Prostate gland (tissue), 2 donors: ENCODE measurements around the gene CLASP1. TPM values are rescaled to one million over a fixed set of nuclear protein-coding genes. Genes with fewer than 3 reads are reported as not detected.

Experiments used
- DNase-seq: peaks from one replicate; pipeline ENCODE4 v3.0.0-alpha.2; 2019; ENCODE audit warnings: low spot score
- H3K27ac ChIP-seq, 2 donors: fragments of 200-600 bp; sonication (generic); 2 replicates each; pipeline ENCODE4 v1.5.1; 2017 to 2019
- H3K27me3 ChIP-seq: fragments of 200-600 bp; sonication (generic); replicated peaks from 2 replicates; pipeline ENCODE4 v1.5.1; 2019; ENCODE audit not compliant: insufficient read depth
- H3K36me3 ChIP-seq, 2 donors: fragments of 200-600 bp; sonication (generic); 1 replicate in 1 of 2; 2 replicates in 1 of 2; pipeline versions ENCODE4 v1.5.1 to v1.8.1; 2017 to 2019
- H3K4me1 ChIP-seq: fragments of 200-600 bp; sonication (generic); replicated peaks from 2 replicates; pipeline ENCODE4 v1.5.1; 2019
- H3K4me3 ChIP-seq, 2 donors: fragments of 200-600 bp; sonication (generic); 2 replicates each; pipeline ENCODE4 v1.5.1; 2017 to 2019
- H3K9me3 ChIP-seq: fragments of 200-600 bp; sonication (generic); 2 replicates; pipeline ENCODE4 v1.5.1; 2017
- POLR2A ChIP-seq: fragments of 450-650 bp; IDR thresholded peaks from one replicate; pipeline ENCODE4 v1.6.1; 2016; ENCODE audit warnings: antibody characterized with exemption, mild to moderate bottlenecking
- POLR2AphosphoS5 ChIP-seq: sonication (generic); formaldehyde crosslinking; IDR thresholded peaks from one replicate; pipeline ENCODE4 v1.6.1; 2017; ENCODE audit warnings: antibody characterized with exemption
- WGBS: methylation state at CpG from one replicate; pipeline ENCODE4 v1.1.5; 2018; 5-methylcytosine and 5-hydroxymethylcytosine counted together
- intact Hi-C: fragments of 100-400 bp; cut with DNase I; formaldehyde crosslinking; loops from one replicate; pipeline ENCODE4 v1.14.2; 2022
- total RNA-seq, 2 donors: library from RNA; depleted of rRNA; stranded (reverse); fragments of >200 nt; gene quantifications; one replicate each; pipeline ENCODE4 v1.1.0, GENCODE V29; 2016
- TF ChIP-seq, protein P1 (sequence below), 4 experiments: fragments of 200-600 bp in 2 of 4; fragments of 450-650 bp in 2 of 4; sonication (generic) in 2 of 4; IDR thresholded peaks; 1 replicate in 3 of 4; 2 replicates in 1 of 4; pipeline ENCODE4 v1.5.1; 2016 to 2019; ENCODE audit warnings: antibody characterized with exemption in 4 of 4, mild to moderate bottlenecking in 2 of 4, moderate library complexity in 2 of 4

The CLASP1 gene
- total RNA-seq, 2 donors from 2014 or later = 44.4 to 90.2 TPM

DNA sequence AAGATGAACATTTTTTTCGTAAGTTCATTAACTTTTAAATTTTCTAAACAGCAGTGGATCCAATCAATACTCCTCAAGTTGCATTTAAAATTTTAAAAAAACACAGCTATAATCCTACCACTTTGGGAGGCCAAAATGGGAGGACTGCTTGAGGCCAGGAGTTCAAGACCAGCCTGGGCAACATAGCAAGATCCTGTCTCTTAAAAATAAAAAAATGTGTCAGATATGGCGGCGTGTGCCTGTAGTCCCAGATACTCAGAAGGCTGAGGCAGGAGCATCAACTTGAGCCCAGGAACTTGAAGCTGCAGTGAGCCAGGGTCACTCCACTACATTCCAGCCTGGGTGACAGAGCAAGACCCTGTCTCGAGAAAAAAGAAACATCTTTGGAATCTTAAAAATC lies 178.3 kb downstream of the CLASP1 start:
- DNase-seq = no peak
- Histone ChIP-seq H3K27ac (no peak overlapping the region), H3K9me3 (no peaks in the 10 kb centered on the region), H3K36me3 (peaks cover 0 to 7% of the 10 kb centered on the region in 2 donors), H3K27me3 (no peaks in the 10 kb centered on the region), H3K4me3 (no peak overlapping the region), H3K4me1 (no peaks in the 10 kb centered on the region)
- 95% methylated on average over 4 of the region's 4 CpGs for WGBS
- no peak for TF ChIP-seq POLR2A
- no peak for TF ChIP-seq POLR2AphosphoS5
- TF ChIP-seq, protein P1, sequence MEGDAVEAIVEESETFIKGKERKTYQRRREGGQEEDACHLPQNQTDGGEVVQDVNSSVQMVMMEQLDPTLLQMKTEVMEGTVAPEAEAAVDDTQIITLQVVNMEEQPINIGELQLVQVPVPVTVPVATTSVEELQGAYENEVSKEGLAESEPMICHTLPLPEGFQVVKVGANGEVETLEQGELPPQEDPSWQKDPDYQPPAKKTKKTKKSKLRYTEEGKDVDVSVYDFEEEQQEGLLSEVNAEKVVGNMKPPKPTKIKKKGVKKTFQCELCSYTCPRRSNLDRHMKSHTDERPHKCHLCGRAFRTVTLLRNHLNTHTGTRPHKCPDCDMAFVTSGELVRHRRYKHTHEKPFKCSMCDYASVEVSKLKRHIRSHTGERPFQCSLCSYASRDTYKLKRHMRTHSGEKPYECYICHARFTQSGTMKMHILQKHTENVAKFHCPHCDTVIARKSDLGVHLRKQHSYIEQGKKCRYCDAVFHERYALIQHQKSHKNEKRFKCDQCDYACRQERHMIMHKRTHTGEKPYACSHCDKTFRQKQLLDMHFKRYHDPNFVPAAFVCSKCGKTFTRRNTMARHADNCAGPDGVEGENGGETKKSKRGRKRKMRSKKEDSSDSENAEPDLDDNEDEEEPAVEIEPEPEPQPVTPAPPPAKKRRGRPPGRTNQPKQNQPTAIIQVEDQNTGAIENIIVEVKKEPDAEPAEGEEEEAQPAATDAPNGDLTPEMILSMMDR (IDR thresholded peaks at IDR 0.05) = no peak
- intact Hi-C loops = no loop called here

DNA sequence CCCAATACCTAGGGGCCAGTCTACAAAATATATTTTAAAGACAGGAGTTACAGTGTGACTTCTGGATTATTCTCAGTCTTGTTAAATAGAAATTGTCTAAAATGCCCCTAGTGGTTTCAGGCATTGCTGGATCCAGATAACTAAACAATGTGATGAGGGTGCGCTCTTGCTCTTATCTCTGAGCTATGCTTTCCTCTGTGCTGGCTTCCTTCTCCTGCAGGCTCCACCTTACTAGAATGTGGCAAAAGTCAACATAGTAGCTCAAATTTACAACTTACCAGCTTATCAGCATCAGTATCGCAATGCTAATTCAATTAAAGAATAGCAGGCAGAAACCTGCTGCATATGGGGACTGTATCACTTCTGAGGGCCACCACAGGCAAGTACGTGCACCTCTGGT lies 179.9 kb downstream of the CLASP1 start:
- intact Hi-C loops = no loop called here
- no peak overlapping the region for H3K27ac ChIP-seq
- DNase-seq = no peak
- no peak overlapping the region for H3K4me3 ChIP-seq
- H3K27me3 ChIP-seq = no peaks in the 10 kb centered on the region
- no peaks in the 10 kb centered on the region for H3K9me3 ChIP-seq
- no peak for TF ChIP-seq POLR2A
- TF ChIP-seq, protein P1 (IDR thresholded peaks at IDR 0.05) = no peak
- no peak for TF ChIP-seq POLR2AphosphoS5
- H3K4me1 ChIP-seq = no peaks in the 10 kb centered on the region
- 92% methylated on average over 3 of the region's 3 CpGs for WGBS
- H3K36me3 ChIP-seq = peaks cover 0 to 7% of the 10 kb centered on the region in 2 donors

DNA sequence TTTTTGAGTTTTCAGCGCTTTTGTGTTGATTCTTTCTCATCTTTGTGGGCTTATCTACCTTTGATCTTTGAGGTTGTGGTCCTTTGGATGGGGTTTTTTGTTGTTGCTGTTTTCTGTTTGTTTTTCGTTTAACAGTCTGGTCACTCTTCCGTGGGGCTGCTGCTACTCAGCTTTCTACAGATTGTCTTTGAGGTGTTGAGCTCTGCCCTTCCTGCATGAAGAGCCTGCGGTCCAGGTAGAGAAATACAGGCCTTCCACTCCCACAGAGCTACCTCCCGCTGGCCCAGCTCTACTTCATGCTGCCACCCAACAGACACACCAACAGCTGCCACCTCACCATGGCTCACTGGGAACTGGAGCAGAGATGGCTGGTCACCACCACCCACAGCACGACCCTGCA lies 180.3 kb downstream of the CLASP1 start:
- no peaks in the 10 kb centered on the region for H3K27me3 ChIP-seq
- intact Hi-C loops = no loop called here
- 92% methylated on average over 6 of the region's 6 CpGs for WGBS
- no peak for DNase-seq
- H3K36me3 ChIP-seq = peaks cover 0 to 7% of the 10 kb centered on the region in 2 donors
- H3K27ac ChIP-seq = no peak overlapping the region
- no peak overlapping the region for H3K4me3 ChIP-seq
- TF ChIP-seq POLR2A (no peak), POLR2AphosphoS5 (no peak)
- TF ChIP-seq, protein P1 (IDR thresholded peaks at IDR 0.05) = no peak
- no peaks in the 10 kb centered on the region for H3K4me1 ChIP-seq
- no peaks in the 10 kb centered on the region for H3K9me3 ChIP-seq

DNA sequence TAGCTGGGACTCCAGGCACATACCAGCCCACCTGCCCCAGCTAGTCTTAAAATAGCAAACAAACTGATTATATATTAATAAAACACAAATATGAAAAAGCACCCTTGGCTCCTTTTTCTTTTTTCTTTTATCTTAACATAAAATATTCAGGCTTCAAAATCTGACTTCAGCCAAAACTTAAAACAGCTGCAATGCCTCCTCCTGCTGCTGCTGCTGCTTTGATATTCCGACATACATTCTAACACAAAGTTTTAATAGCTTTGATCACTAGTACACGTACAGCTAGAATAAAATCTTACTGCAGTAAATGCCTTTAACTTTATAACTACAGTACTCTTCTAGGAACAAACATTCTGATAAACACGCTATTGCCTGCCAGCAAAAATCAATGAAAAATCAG lies 190.0 kb downstream of the CLASP1 start:
- TF ChIP-seq POLR2A = no peak
- no peak for TF ChIP-seq POLR2AphosphoS5
- TF ChIP-seq, protein P1 (IDR thresholded peaks at IDR 0.05) = no peak
- DNase-seq = no peak
- intact Hi-C loops = no loop called here
- H3K4me3 ChIP-seq = no peak overlapping the region
- no peaks in the 10 kb centered on the region for H3K9me3 ChIP-seq
- 71% methylated on average over 3 of the region's 3 CpGs for WGBS
- no peaks in the 10 kb centered on the region for H3K4me1 ChIP-seq
- no peaks in the 10 kb centered on the region for H3K27me3 ChIP-seq
- no peak overlapping the region for H3K27ac ChIP-seq
- H3K36me3 ChIP-seq = no peaks in the 10 kb centered on the region

DNA sequence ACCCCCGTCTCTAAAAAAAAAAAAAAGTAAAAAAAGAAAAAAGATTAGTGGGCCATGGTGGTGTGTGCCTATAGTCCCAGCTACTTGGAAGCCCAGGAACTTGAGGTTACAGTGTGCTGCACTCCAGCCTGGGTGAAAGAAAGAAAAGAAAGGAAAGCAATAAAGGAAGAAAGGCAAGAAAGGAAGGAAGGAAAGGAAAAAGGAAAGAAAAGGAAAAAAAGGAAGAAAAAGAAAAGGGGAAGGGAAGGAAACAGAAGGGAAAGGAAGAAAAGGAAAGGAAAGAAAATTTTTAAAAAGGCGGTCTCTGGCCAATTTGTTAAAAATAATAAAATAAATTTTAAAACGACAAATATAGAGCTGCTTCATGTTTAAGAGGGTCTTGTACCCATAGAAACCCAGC lies 192.9 kb downstream of the CLASP1 start:
- intact Hi-C loops = no loop called here
- TF ChIP-seq, protein P1 (IDR thresholded peaks at IDR 0.05) = no peak
- no peak for TF ChIP-seq POLR2A
- TF ChIP-seq POLR2AphosphoS5 = no peak
- Histone ChIP-seq H3K4me3 (no peak overlapping the region), H3K27ac (no peak overlapping the region), H3K36me3 (no peaks in the 10 kb centered on the region), H3K4me1 (no peaks in the 10 kb centered on the region), H3K9me3 (no peaks in the 10 kb centered on the region), H3K27me3 (no peaks in the 10 kb centered on the region)
- no peak for DNase-seq
- WGBS = 90% methylated on average over 3 of the region's 3 CpGs
